ENCODE results near the gene THBS2. TPM values are rescaled to one million over a fixed set of nuclear protein-coding genes. Genes with fewer than 3 reads are reported as not detected.

THBS2 gene
- total and polyA plus RNA-seq, 2 donors (not counting 3 experiments of a cell fraction or from before 2014, with no cell fraction given): 0.08 TPM; not detected in 1

GRCh38 chr6:169288591-169288990 is 34.9 kb upstream of the THBS2 start:
- H3K79me2 ChIP-seq (ENCODE audit: control insufficient read depth, insufficient read depth, low read length): no peaks in the 10 kb centered on the region
- DNase-seq (ENCODE audit: low read depth, low spot score): no peak

GRCh38 chr6:169287675-169288074 is 34.0 kb upstream of the THBS2 start:
- FAIRE-seq (no peak), DNase-seq (ENCODE audit: low read depth, low spot score) (no peak)
- ChIA-PET CTCF (no interaction called here), POLR2A (no interaction called here)
- Histone ChIP-seq H2AFZ (ENCODE audit: low read depth, low read length) (no peak overlapping the region), H3K79me2 (ENCODE audit: control insufficient read depth, insufficient read depth, low read length) (no peaks in the 10 kb centered on the region), H3K9me1 (replicated peaks; ENCODE audit: control insufficient read depth, extremely low read depth, insufficient read depth, low read length) (no peaks in the 10 kb centered on the region), H3K4me3 (replicated peaks in 1 of 3; ENCODE audit: insufficient read depth in 1 of 3, low read depth in 1 of 3, low read length in 3 of 3) (no peak overlapping the region), H3K4me1 (ENCODE audit: control insufficient read depth, extremely low read depth, insufficient read depth, low read length) (no peaks in the 10 kb centered on the region), H3K27ac (ENCODE audit: insufficient read depth, low read depth, low read length) (no peak overlapping the region), H3K27me3 (ENCODE audit: control insufficient read depth in 2 of 2, insufficient read depth in 2 of 2, low read length in 2 of 2) (no peaks in the 10 kb centered on the region), H3K9me3 (replicated peaks; ENCODE audit: control insufficient read depth, insufficient read depth, low read length) (peaks cover 2% of the 10 kb centered on the region), H4K20me1 (replicated peaks; ENCODE audit: control insufficient read depth, extremely low read depth, insufficient read depth, low read length) (no peaks in the 10 kb centered on the region), H3K4me2 (ENCODE audit: insufficient read depth, low read length) (no peak overlapping the region), H3K36me3 (ENCODE audit: control insufficient read depth in 2 of 2, extremely low read depth in 1 of 2, insufficient read depth in 2 of 2, low read length in 2 of 2) (no peaks in the 10 kb centered on the region), H3K9ac (replicated peaks; ENCODE audit: extremely low read depth, insufficient read depth, low read length) (no peak overlapping the region)
- dilution Hi-C loops (cut with MboI; ENCODE audit: extremely low pct_ligation_motif_present, low sequenced_read_pairs): no loop called here
- no TSS peak for BruUV-seq (replicated peaks)
- intact Hi-C loops (cut with micrococcal nuclease): no loop called here
- TF ChIP-seq MYC (IDR thresholded peaks at IDR 0.05; ENCODE audit: low read depth, low read length) (no peak), MAX (IDR thresholded peaks at IDR 0.05; ENCODE audit: insufficient read depth, insufficient read length) (no peak), POLR2AphosphoS5 (IDR thresholded peaks at IDR 0.05; ENCODE audit: insufficient read depth, low read depth, low read length) (no peak), POLR2A (IDR thresholded peaks at IDR 0.05; ENCODE audit: low read depth, low read length) (no peak), GATA2 (IDR thresholded peaks at IDR 0.05; ENCODE audit: insufficient read depth, insufficient read length, low read depth, low read length) (no peak), CTCF (IDR thresholded peaks at IDR 0.05; ENCODE audit: extremely low read depth in 1 of 2, insufficient read depth in 1 of 2, low read depth in 1 of 2, low read length in 2 of 2) (no peak), JUN (IDR thresholded peaks at IDR 0.05; ENCODE audit: borderline replicate concordance, insufficient read depth, insufficient read length, low read depth) (no peak), EZH2 (IDR thresholded peaks at IDR 0.05; ENCODE audit: borderline replicate concordance, low read depth, low read length, severe bottlenecking) (no peak)

More at GRCh38 chr6:169288591-169288990, 34.9 kb upstream of the THBS2 start:
- no peaks in the 10 kb centered on the region for H3K36me3 ChIP-seq (ENCODE audit: control insufficient read depth in 2 of 2, extremely low read depth in 1 of 2, insufficient read depth in 2 of 2, low read length in 2 of 2)
- TF ChIP-seq MYC (IDR thresholded peaks at IDR 0.05; ENCODE audit: low read depth, low read length) (no peak), JUN (IDR thresholded peaks at IDR 0.05; ENCODE audit: borderline replicate concordance, insufficient read depth, insufficient read length, low read depth) (no peak), EZH2 (IDR thresholded peaks at IDR 0.05; ENCODE audit: borderline replicate concordance, low read depth, low read length, severe bottlenecking) (no peak), MAX (IDR thresholded peaks at IDR 0.05; ENCODE audit: insufficient read depth, insufficient read length) (no peak), GATA2 (IDR thresholded peaks at IDR 0.05; ENCODE audit: insufficient read depth, insufficient read length, low read depth, low read length) (no peak)
- H3K27ac ChIP-seq (ENCODE audit: insufficient read depth, low read depth, low read length): no peak overlapping the region
- intact Hi-C loops (cut with micrococcal nuclease): no loop called here
- no peak overlapping the region for H3K4me3 ChIP-seq (replicated peaks in 1 of 3; ENCODE audit: insufficient read depth in 1 of 3, low read depth in 1 of 3, low read length in 3 of 3)
- no peak for FAIRE-seq
- no peaks in the 10 kb centered on the region for H3K27me3 ChIP-seq (ENCODE audit: control insufficient read depth in 2 of 2, insufficient read depth in 2 of 2, low read length in 2 of 2)
- H3K9me1 ChIP-seq (replicated peaks; ENCODE audit: control insufficient read depth, extremely low read depth, insufficient read depth, low read length): no peaks in the 10 kb centered on the region
- POLR2A ChIA-PET: no interaction called here
- no peaks in the 10 kb centered on the region for H3K9me3 ChIP-seq (replicated peaks; ENCODE audit: control insufficient read depth, insufficient read depth, low read length)
- no peaks in the 10 kb centered on the region for H3K4me1 ChIP-seq (ENCODE audit: control insufficient read depth, extremely low read depth, insufficient read depth, low read length)
- no peaks in the 10 kb centered on the region for H4K20me1 ChIP-seq (replicated peaks; ENCODE audit: control insufficient read depth, extremely low read depth, insufficient read depth, low read length)
- CTCF ChIA-PET: no interaction called here
- dilution Hi-C loops (cut with MboI; ENCODE audit: extremely low pct_ligation_motif_present, low sequenced_read_pairs): no loop called here
- no TSS peak for BruUV-seq (replicated peaks)
- no peak overlapping the region for H3K4me2 ChIP-seq (ENCODE audit: insufficient read depth, low read length)
- H2AFZ ChIP-seq (ENCODE audit: low read depth, low read length): no peak overlapping the region
- no peak overlapping the region for H3K9ac ChIP-seq (replicated peaks; ENCODE audit: extremely low read depth, insufficient read depth, low read length)
